Measurements from ENCODE around the gene PBOV1.
A peak's percentile ranks its signal among the peaks of the same experiment; 100 is the strongest.

Gene PBOV1

DNA sequence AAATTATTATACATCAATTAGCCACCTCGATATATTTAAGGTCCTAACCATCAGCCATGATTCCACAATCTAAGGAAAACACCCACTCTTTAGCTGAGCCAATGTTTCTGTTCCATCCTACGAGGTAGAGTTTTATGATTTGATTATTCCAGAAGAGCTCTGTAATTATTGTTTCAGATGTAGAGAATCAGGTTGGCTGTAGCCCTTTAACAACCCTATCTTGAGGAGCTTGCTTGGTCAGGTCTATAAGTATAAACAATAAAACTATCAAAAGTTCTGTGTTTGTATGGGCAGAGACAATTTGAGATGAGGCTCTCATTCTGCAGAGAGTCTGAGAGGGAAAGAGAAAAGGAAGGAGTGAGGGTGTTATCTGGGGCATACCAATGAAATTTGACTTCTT, at the start of gene PBOV1:
Gene PBOV1 (minus strand): TSS at position 43 of the 400 bp plus-strand sequence. CDS start 96 bp downstream, outside the sequence.
- DNase-seq (ENCODE audit: low spot score), result no peak

- no peak for DNase-seq (ENCODE audit: low spot score)
These were observed 47.8 kb upstream of the PBOV1 start for GRCh38 chr6:138266095-138266494.

GRCh38 chr6:138264372-138264880, 46.1 kb upstream of the PBOV1 start:
- no peak for DNase-seq (ENCODE audit: low spot score)

DNA sequence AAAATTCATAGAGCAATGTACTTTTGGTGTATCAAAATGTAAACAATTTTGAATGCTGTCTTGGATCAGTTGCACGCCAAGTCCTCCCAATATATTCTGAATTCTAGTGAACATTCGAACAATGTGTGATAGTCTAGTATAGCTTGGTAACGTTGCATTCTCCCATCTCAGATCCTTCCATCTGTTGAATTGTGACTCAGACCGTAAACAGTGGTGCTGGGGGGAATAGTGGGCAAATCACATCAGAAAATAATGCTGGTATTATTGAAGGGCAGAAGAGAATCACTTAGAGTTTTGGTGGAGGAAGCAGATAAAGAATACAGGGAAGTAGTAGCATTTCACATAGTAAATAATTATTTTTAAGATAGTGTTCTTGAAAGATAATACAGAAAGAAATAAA, 45.7 kb upstream of the PBOV1 start:
- no peak for DNase-seq (ENCODE audit: low spot score)

- no peak for DNase-seq (ENCODE audit: low spot score)
These were observed 43.0 kb upstream of the PBOV1 start for GRCh38 chr6:138261116-138261780.

DNA sequence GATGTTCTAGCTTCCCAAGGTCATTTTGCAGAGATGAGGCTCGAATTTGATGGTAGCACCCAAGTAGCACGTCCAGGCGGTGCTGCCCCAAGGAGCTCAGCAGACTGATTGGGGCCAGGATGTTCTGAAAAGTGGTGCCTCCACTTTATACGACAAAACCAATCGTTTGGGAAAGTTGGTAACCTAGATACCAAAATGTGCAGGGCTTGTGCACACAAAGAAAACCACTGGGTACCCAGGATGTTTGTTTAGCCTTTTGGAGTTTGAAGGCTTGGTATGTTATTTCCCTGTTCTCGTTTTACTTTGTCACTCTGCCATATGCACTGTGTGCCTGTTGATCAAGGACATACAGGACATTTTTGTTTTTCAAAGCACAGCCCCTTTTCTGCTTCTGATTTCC, 40.7 kb upstream of the PBOV1 start:
- no peak for DNase-seq (ENCODE audit: low spot score)

DNA sequence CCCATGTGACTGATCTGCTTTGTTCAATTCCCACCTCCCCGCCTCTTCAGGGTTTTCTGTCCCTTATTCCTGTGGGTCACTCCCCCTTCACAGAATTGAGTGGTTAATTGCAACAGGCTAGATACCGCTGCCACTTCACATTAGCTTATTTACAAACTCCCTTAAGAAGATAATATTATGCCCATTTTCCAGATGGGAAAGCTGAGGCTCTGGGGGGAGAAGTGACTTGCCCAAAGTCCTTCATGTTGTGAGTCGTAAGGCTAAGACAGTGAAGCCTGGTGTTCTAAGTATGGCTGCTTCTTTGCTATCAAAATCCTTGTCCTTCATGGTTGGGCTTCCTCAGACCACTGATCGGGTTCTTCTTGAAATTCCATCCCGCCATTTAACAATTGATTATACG, 39.9 kb upstream of the PBOV1 start:
- DNase-seq (ENCODE audit: low spot score), result no peak

DNA sequence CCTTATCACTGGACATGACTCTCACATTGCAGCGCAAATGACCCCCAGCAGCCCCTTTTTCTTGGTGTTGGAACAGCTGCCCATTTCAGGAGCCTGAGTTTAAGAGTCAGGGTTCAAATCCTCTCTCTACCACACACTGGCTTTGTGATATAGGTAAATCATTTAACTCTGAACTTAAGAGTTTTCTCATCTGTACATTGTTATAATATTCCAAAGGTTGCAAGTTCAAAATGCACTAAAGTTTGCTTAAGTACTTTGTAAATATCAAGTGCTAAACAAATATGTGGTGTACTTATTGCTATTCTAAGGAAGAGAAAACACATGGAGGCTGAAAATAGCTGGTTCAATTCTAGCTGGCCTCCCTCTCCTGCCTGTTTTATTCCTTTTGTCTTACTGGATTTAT, 39.3 kb upstream of the PBOV1 start:
- no peak for DNase-seq (ENCODE audit: low spot score)

- no peak for DNase-seq (ENCODE audit: low spot score)
These were observed 37.2 kb upstream of the PBOV1 start for GRCh38 chr6:138255443-138255842.

- no peak for DNase-seq (ENCODE audit: low spot score)
These were observed 35.4 kb upstream of the PBOV1 start for GRCh38 chr6:138253731-138254130.

- DNase-seq (ENCODE audit: low spot score), result no peak
These were observed 32.4 kb upstream of the PBOV1 start for GRCh38 chr6:138250513-138251247.

DNA sequence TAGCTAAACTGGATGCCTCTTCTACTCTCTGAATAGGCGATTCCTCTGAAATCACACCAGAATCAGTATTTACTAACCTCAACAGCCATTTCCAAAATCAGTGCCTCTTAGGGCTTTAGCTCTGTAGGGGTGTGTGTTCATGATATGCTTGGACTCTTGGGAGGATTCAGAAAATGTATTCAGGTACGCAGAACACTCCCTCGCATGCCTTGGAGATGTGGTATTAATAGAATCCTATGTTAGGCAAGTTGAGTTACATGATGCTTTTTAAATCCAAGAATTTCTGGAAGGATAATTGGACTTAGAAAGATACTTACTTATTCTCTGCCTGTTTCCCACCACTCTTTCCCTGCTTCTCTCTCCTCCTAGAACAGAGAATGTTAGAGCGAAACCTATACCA, 31.8 kb upstream of the PBOV1 start:
- no peak for DNase-seq (ENCODE audit: low spot score)

- DNase-seq (ENCODE audit: low spot score), result no peak
These were observed 30.6 kb upstream of the PBOV1 start for GRCh38 chr6:138248878-138249277.

DNA sequence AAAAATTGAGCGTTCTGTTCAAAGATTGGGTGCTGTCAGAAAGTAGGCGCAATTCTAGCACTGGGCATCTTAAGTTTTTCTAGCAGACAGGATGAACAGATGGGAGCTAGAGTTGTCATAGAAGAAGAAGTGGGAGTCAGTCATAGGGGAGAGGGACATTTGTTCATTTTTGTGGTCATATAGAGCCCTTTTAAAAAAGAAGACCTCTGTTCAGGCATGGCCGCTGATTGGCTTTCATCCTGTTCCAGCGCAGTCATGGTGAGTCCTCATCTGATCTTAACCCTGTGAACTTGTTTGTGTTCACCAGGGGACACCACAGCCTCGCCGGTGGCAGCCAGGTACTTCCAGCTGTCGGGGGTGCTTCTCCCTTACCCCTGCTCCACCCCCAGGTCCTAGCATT, 29.7 kb upstream of the PBOV1 start:
- no peak for DNase-seq (ENCODE audit: low spot score)

- peak; percentile 70 for DNase-seq (ENCODE audit: low spot score)
These were observed 28.6 kb upstream of the PBOV1 start for GRCh38 chr6:138246650-138247440.

- no peak for DNase-seq (ENCODE audit: low spot score)
These were observed 27.5 kb upstream of the PBOV1 start for GRCh38 chr6:138245751-138246150.

DNA sequence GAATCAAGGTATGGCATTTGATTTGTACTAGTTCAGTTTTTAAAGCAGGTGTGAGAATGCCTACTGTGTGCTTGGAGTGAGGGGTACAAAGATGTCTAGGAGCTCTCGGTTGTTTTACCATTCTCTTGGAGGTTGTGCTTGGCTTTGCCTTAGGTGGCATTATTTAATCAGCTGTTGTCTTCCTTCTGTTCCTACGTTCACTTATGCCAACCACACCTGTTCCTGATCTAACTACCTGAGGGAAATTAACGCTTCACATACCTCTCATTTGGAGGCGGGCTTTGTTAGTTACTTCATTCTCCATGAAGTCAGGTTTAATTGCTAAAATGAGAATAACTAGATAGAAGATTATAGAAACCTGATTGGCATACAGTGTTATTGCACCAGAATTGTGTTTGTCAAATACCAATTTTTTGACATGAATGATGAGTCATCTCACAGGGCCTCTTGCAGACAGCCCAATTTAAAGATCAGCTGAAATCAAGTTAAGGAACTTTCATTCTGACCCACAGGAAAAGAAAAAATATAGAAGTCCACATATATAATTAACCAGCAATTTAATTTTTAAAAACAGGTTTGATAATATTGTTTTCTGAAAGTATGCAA, 24.8 kb upstream of the PBOV1 start:
- DNase-seq (ENCODE audit: low spot score), result no peak

GRCh38 chr6:138241934-138242333, 23.6 kb upstream of the PBOV1 start:
- no peak for DNase-seq (ENCODE audit: low spot score)

DNA sequence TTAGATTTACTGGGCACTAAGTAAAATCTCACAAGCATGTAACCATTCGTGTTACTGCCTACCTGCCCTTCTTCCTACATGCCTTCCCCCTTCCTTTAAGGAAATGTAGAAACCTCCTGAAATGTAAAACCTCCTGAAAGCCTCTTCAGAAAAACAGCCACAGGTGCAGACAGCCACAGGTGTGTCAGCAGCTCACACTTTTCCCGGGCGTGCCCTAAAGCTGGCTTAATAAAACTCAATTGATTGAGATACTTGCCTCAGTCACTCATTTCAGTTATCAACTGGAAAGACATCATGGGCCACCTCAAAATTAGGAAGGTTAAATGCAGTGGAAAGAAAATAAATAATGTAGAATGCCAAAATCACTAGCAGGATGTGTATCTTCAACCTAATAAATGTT, 23.1 kb upstream of the PBOV1 start:
- DNase-seq (ENCODE audit: low spot score), result no peak

- peak; percentile 10 for DNase-seq (ENCODE audit: low spot score)
These were observed 22.4 kb upstream of the PBOV1 start for GRCh38 chr6:138240476-138241245.

DNA sequence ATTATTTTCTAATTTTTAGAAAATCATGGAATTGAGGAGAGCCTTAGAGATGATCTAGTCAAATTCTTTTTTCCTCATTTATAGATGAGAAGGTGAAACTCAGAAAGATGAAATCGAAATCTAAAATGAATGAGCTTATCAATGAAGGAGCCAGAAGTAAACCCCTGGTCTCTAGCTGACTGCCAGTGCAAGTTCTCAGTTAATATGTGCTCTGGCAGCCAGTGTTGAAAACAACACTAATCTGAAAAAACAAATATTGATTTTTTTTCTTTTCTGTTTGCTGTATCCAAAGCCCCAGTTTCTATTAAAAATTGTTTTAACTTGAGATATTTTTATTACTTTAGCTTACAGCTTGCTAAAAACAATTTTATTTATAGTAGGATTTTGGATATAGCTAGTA, 21.5 kb upstream of the PBOV1 start:
- DNase-seq (ENCODE audit: low spot score), result no peak

GRCh38 chr6:138238368-138238767, 20.1 kb upstream of the PBOV1 start:
- no peak for DNase-seq (ENCODE audit: low spot score)

All from kidney capillary endothelial cell (primary cell).